Activated CD8-positive, alpha-beta memory T cell treated with anti-CD3 and anti-CD28 coated beads for 24 hours (primary cell): ENCODE measurements around the gene ANKS4B.
"Not testable (repeated sequence)": the region's sequence is repeated elsewhere in the genome, so short reads cannot be mapped to it uniquely, and the experiment has no call there.

Source experiments
- DNase-seq: peaks from one replicate; pipeline ENCODE4 v3.0.0-alpha.2; 2020

ANKS4B gene

DNA sequence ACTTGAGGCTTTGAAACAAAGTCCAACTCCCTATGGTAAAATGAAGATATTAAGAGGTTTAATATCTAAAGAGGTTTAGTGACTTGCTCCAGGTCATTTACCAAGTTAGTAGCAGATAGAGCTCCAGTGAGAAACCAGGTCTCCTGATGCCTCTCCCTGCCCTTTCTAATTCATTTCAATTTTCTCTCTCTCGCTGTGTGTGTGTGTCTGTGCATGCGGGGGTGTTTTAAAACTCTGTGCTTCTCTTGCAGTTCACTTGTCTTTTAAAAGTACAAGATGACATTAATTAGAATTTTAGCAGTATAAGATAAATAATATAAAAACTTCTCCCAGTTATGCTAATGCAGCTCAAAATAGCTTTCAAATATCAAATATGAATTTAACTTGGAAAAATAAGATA, 13.9 kb upstream of the ANKS4B start:
- no peak for DNase-seq

DNA sequence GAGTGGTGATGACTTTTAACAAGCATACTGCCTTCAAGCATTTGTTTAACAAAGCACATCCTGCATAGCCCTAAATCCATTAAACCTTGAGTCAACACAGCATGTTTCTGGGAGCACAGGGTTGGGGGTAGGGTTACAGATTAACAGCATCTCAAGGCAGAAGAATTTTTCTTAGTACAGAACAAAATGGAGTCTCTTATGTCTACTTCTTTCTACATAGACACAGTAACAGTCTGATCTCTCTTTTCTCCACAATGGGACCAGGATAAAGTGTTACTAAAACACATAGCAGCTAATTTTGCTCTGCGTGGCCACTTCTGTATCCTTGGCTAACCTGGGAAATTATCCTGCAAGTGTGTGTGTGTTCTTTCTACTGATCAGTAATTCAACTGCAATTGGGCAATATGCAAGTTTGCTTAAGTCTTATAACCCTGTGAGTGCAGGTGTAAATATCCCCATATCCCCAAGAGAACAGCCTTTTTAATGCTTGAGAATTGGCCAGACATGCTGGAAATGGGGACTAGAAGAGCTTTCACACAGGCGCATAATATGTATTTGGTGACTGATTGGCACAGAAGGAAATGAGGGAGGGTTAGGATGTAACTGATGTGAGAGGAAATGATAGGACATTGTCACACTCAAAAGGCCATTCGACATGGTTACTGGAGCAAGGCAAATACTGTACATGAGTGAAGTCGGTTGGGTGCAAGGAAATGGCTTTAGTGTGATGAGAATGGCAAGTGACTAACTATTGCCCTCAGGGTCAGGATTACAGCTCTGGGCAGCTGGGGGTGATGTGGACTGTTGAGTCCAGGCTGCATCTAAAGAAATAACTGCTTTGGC, 10.8 kb upstream of the ANKS4B start:
- no peak for DNase-seq

DNA sequence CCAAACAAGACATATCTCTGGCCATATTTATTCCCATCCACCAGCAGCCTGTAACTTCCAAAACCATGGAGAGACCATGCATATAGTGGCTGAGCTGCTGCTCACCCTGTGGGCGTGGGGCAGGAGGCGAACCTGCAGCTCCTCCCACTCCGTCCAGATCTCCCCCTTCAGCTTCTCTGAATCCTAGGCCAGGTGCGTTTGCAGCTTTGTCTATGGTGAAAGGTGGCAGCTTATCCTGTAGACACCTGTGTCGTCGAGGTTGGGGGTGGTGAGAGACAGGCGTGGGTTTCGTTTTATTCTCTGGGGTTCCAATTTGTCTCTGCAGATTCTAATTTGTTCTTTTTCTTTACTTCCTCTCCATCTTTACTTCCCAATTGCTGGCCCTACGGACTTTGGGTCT, 9.7 kb upstream of the ANKS4B start:
- no peak for DNase-seq

DNA sequence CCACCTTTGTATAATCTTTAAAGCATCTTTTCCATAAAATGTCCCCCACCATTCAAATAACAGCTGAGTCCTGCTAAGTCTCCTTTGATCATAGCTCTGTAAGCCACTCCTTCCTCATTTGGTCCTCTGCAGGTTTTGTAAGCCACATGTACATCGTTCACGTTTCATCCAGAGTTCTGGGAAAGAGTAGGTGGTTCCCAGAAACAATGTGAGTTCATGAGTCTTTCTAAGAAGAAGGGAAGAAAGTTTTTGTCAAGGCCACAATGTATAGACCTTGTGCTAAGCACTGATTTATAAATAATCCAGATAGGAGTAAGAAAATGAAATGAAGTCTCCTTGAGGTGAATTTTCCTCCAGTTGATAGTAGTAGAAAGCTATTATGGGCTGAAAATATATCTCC, 8.7 kb upstream of the ANKS4B start:
- no peak for DNase-seq

DNA sequence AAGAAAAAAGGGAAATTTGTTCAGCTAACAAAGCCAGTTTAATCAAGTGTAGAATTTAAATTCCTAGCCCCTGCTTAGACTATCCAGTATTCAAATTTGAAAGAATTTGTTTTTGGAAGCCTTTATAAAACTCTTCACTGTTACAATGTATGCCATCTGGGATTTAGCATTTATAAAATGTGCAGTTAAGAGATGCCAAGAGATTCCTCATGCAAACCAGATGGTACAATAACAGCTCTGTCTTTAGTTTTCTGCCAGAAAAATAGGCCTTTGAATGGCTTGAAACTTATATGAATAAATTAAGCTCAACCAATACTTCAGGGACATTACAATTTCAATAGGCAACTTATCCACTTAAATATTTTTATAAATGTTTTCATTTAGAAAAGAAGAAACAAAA, 6.8 kb upstream of the ANKS4B start:
- DNase-seq = no peak

DNA sequence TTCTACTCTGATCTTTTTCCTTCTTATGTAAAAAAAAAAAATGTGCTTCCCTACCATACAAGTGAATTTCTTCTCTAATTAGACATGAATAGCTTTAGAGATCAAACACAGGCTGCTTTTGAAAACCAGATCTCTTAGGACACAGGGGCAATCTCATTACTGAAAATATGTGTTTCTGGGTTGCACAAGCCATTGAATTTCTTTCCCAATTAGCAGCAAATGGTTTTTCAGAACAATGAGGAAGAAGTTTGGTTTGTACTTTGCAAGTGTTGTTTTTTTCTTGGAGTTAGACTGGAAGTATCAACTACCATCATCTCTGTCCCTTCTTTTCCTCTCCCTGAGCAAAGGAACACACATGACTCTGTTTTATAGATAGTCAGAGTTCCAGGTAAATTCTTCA, 5.6 kb upstream of the ANKS4B start:
- DNase-seq = no peak

DNA sequence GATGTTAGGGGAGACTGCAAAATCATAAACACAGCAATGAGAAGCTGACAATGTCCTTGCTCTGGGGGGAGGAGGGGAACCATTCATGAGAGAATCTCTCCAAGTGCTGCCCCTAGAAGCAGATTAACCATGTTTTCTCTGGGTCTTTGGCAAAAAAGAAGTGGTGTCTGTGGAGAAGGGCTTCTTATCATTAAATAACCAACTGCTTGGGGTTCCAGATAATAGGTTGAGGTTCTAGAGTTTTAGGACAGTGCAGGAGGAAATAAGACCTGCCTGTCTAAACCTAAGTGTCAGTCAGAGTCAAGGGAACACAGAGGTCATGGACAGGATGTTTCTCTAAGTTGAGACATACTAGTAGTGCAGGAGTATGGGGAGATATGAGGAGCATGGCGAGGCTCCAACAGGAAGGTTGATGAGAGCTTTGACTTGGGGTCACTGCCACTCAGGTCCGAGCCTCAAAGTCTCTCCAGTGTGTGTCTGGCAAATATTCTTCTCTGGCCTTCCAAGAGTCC, 5.1 kb upstream of the ANKS4B start:
- DNase-seq = no peak

DNA sequence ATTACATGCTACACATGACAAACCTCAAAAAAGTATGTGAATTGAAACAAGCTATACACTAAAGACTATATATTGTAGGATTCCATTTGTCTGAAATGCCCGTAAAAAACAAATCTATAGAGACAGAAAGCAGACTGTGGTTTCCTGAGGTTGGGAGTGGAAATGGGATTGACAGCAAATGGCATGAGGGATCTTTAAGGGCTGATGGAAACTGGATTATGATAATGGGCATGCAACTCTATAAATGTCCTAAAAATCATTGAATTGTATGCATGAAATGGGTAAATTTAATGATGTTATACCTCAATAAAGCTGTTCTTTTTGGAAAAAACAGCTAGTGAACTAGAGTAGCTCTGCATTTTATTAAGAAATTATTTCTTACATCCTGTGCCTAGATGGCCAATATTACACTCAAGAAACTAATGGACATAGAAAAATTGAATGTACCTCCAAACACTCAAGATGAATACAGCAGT, 416 bp upstream of the ANKS4B start:
- no peak for DNase-seq

DNA sequence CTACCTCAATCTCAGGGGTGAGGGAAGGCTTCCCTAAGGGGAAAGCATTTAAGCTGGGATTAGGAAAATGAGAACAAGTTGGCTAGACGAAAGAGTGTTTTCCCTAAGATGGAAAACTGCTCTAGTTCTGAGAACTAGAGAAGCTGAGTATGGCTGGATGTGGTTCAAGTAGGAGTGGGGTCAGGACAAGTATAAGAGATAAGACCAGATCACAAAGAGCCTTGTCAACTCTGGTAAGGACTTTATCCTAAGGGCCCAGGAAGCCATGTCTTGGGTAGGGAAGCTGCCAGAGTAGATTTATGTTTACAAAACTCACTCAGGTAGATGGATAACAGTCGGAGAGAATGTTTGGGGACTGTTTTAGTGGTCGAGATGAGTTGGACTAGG, 1.7 kb downstream of the ANKS4B start:
- no peak for DNase-seq

DNA sequence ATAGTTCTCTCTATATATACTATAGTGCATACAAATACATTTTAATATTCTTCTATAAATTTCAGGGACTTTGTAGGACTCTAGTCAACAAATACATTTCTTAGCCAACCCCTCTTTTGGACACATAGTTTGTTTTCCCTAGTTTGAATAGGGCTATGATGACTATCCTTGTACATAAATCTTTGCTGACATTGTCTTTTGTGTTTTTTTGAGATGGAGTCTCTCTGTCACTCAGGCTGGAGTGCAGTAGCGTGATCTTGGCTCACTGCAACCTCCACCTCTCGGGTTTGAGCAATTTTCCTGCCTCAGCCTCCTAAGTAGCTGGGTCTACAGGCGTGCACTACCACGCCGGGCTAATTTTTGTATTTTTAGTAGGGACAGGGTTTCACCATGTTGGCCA, 3.3 kb downstream of the ANKS4B start:
- DNase-seq = no peak

DNA sequence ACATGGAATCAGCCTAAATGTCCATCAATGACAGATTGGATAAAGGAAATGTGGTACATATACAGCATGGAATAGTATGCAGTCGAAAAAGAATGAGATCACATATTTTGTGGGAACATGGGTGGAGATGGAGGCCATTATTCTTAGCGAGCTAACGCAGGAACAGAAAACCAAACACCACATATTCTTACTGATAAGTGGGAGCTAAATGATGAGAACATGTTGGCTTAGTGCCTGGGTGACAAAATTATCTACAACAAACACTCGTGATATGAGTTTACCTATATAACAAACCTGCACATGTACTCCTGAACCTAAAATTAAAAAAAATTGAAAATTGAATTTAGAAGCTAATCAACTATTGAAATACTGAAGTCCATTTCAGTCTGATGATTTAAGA, 6.1 kb downstream of the ANKS4B start:
- no peak for DNase-seq

DNA sequence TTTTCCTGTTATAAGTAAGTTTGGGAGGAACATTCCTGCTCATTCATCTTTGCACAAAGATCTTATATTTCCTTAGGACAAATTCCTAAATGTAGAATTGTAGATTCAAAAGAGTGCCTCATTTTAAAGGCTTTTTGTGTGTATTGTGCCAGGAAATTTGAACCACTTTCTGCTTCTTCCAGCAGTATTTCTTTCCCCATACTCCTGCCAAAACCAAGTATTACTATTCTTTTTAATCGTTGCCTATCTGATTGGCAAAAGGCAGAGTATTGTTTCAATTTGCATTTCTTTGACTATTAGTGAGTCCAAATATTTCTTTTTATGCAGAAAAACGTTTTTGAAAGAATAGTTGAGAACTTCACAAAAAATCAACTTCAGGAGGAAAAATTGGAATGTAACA, 9.3 kb downstream of the ANKS4B start:
- no peak for DNase-seq

DNA sequence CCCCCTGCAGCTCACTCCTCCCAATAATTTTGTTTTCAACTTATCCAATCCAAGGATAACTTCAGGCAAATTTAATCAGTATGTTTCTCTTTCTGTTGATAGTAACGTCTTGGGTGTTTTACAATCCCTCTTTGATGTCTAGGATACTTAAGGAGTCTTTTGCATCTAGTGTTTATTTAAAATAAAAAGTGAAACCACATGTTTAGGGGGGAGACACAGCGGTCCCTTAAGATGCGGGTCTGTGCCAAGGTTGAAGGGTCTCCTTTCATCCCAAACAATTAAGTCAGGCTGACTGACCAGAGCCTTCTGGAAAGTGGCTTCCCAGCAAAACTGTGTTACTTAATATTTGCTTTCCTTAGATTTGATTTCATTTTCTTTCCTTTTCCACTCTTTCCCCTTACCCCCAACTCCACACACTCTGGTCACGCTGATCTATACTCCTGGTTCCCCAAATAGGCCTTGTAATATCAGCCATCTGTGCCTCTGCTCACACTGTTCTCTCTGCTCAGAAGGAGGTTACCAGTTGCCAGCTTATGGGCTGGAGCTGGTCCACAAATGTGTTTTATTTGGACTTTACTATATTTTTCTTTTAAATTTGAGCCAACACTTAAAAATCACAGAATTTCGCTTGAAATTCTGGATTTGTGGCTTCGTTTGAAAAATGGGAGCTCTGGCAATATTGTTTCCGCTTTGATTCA, 11.2 kb downstream of the ANKS4B start:
- no peak for DNase-seq

DNA sequence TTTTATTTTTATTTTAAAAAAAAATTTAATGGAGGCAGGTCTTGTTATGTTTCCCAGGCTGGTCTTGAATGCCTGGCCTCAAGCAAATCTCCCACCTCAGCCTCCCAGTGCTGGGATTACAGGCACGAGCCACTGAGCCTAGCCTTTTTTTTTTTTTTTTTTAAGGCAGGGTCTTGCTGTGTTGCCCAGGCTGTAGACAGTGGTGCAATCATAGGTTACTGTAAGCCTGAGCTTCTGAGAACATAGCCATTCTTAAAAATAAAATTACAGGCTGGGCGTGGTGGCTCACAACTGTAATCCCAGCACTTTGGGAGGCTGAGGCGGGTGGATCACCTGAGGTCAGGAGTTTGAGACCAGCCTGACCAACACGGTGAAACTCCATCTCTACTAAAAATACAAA, 14.7 kb downstream of the ANKS4B start:
- DNase-seq = not testable (repeated sequence)

DNA sequence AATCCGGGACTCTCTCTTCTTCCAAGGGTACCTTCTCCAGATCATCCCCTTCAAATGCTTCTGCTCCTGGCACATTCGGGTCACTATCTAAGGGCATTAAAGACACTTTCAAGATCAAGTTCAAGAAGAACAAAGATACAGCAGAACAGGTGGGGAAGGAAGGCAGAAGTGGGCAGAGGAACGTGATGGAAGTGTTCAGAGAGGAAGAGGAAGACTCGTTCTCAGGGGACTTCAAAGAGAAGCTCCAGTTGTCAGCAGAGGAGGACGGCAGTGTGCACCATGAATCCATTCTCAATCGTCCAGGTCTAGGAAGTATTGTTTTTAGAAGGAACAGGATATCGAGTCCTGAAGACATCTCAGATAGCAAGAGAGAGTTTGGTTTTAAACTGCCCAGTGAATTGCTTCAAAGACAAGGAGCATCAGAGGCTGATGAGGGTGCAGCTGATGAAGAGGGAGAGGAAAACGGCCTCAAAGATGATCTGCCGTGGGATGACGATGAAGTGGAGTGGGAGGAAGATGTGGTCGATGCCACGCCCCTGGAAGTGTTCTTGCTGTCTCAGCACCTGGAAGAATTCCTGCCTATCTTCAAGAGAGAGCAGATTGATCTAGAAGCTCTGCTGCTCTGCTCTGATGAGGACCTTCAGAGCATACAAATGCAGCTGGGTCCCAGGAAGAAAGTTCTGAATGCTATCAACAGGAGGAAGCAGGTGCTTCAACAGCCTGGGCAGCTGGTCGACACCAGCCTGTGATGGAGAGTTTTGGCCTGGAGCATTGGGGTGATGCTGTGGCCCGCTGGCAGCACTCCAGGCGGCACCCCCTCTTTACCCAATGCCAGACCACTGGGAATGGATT, 16.8 kb downstream of the ANKS4B start:
- no peak for DNase-seq

DNA sequence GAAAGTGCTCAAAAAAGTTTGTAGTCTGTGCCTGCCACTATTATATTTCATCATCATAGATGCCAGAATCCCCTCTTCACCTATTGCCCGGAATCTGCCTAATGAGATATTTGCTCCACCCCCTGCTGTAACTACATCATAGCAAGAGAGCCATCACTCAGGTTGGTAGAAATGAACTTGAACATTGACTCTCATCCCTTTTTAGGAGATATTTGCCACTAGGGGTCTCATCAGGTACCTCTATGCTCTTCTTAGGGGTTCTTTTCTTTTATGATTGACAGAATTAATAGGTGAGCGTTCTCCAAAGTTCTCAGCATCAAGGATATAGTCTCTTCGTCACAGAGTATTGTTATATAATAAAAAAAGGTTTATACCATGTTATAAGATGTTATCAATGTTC, 20.0 kb downstream of the ANKS4B start:
- DNase-seq = no peak

DNA sequence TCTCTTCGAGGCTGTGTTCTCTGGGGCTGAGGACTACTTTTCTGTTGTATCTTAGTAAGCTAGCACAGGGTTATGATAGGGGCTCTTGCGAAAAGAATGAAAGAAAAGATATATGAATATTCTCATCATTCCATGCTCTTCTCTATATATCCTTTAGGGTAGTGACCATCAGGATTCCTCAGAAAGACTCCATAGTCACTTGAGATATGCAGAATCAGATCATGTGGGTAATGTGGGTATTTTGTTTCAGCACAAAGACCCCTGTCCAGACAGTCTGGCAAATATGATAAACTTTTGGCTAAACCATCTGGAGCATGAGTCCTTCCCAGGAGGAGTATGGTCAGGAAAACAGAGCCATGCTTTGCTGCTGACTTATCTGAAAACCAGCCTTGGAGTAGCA, 23.1 kb downstream of the ANKS4B start:
- no peak for DNase-seq

DNA sequence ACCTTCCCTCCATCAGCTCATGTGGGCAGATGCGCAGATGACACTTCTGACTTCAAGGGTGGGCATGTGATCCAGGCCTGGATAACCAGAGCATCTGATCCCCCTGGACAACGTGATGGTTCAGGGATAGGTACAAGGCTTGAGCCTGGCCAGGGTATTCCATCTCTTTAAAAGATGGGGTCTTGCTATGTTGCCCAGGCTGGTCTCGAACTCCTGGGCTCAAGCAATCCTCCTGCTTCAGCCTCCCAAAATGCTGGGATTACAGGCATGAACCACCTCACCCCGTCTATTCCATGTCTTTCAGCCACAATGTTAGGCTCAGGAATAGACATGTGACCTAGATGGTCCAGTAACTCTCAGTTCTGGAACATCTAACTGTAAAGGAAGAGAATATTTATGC, 23.8 kb downstream of the ANKS4B start:
- DNase-seq = no peak

DNA sequence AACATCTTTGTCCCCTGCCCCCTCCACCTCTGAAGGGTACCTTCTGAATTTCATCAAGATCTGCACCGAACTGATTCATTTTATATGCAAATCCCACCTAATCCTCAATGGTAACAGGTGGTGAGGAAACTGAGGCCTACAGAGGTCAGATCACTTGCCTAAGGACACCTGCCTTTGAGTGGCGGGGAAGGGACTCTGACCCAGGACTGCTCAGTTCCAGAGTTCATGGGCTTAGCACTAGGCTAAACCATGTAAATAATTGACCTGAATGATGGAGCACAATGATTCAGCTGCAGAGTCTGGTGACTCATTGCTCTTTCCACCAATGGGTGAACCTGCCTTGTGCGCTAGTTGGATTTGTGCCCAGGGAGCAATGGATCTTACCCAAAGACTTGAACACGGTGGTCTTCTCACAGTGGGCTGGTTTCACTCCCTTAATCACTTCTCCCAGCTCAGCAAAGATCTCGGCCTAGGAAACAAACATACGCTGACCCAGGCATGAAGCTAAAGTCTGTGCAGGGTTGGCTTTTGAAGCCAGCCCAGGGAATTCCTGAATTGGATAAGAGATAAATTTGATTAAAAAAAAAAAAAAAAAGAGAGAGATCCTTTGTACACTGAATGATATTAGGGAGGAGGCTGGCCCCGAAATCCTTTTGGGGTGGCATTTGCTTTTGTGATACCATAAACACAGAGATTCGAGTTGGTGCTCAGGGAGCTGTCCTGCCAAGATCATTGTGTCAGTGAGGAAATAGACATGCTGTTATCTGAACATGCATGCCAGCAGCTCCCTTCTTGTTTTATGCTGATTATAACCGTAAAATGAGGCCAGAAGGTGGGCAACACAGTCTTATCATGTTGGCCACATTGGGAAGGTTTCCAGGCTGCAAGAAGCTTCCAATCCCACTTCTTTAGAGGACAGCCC, 27.6 kb downstream of the ANKS4B start:
- DNase-seq = no peak

DNA sequence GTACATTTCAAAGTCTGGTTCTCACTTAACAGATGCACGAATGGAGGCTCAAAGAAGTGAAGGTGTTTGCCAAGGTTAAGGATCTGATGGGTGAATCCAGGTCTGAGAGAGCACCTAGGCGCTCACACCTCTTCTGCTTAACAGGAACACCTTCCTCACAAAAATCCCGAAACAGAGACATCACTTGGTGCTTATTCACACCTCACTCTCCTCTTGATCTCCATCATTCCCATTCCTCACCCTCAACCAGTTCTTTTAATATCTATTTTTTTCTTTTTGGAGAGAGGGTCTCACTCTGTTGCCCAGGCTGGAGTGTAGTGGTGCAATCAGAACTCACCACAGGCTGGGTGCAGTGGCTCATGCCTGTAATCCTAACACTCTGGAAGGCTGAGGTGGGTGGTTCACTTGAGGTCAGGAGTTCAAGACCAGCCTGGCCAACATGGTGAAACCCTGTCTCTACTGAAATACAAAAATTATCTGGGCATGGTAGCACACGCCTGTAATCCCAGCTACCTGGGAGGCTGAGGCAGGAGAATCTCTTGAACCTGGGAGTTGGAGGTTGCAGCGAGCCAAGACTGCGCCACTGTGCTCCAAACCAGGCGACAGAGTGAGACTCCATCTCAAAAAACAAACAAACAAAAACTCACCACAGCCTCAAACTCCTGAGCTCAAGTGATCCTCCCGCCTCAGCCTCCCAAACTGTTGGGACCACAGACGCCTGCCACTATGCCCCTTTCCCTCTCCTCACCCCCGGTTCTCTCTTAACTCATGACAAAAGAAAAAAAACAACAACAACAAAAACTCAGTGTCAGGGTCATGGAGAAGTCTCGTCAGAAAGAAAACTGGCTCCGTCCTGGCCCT, 29.5 kb downstream of the ANKS4B start:
- DNase-seq = no peak
